Measurements from ENCODE around the gene SLC27A3. TPM values are rescaled to one million over a fixed set of nuclear protein-coding genes. Genes with fewer than 3 reads are reported as not detected.
"Not testable (repeated sequence)": the region's sequence is repeated elsewhere in the genome, so short reads cannot be mapped to it uniquely, and the experiment has no call there.

The SLC27A3 gene
- total and polyA plus RNA-seq, 10 of the 15 experiments (the other 5 are each of a cell fraction or from before 2014, with no cell fraction given) = 2.6 to 18.1 (median 8.3) TPM

GRCh38 chr1:153764310-153764709 is 10.9 kb upstream of the SLC27A3 start (continued):
- TF ChIP-seq, protein P1, sequence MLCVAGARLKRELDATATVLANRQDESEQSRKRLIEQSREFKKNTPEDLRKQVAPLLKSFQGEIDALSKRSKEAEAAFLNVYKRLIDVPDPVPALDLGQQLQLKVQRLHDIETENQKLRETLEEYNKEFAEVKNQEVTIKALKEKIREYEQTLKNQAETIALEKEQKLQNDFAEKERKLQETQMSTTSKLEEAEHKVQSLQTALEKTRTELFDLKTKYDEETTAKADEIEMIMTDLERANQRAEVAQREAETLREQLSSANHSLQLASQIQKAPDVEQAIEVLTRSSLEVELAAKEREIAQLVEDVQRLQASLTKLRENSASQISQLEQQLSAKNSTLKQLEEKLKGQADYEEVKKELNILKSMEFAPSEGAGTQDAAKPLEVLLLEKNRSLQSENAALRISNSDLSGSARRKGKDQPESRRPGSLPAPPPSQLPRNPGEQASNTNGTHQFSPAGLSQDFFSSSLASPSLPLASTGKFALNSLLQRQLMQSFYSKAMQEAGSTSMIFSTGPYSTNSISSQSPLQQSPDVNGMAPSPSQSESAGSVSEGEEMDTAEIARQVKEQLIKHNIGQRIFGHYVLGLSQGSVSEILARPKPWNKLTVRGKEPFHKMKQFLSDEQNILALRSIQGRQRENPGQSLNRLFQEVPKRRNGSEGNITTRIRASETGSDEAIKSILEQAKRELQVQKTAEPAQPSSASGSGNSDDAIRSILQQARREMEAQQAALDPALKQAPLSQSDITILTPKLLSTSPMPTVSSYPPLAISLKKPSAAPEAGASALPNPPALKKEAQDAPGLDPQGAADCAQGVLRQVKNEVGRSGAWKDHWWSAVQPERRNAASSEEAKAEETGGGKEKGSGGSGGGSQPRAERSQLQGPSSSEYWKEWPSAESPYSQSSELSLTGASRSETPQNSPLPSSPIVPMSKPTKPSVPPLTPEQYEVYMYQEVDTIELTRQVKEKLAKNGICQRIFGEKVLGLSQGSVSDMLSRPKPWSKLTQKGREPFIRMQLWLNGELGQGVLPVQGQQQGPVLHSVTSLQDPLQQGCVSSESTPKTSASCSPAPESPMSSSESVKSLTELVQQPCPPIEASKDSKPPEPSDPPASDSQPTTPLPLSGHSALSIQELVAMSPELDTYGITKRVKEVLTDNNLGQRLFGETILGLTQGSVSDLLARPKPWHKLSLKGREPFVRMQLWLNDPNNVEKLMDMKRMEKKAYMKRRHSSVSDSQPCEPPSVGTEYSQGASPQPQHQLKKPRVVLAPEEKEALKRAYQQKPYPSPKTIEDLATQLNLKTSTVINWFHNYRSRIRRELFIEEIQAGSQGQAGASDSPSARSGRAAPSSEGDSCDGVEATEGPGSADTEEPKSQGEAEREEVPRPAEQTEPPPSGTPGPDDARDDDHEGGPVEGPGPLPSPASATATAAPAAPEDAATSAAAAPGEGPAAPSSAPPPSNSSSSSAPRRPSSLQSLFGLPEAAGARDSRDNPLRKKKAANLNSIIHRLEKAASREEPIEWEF (IDR thresholded peaks at IDR 0.05; ENCODE audit: insufficient replicate concordance, low read depth, low read length) = no peak
- TF ChIP-seq SP1 (IDR thresholded peaks at IDR 0.05; ENCODE audit: low read depth, low read length) (no peak), ZNF24 (IDR thresholded peaks at IDR 0.05) (no peak), SMAD1 (IDR thresholded peaks at IDR 0.05; ENCODE audit: low read depth, partially characterized antibody) (no peak), MEF2A (IDR thresholded peaks at IDR 0.05; ENCODE audit: insufficient read depth, low read depth, low read length) (no peak), MYC (IDR thresholded peaks at IDR 0.05; ENCODE audit: insufficient read depth, insufficient read length, insufficient replicate concordance, low read length, severe bottlenecking) (no peak)
- TF ChIP-seq, protein P2, sequence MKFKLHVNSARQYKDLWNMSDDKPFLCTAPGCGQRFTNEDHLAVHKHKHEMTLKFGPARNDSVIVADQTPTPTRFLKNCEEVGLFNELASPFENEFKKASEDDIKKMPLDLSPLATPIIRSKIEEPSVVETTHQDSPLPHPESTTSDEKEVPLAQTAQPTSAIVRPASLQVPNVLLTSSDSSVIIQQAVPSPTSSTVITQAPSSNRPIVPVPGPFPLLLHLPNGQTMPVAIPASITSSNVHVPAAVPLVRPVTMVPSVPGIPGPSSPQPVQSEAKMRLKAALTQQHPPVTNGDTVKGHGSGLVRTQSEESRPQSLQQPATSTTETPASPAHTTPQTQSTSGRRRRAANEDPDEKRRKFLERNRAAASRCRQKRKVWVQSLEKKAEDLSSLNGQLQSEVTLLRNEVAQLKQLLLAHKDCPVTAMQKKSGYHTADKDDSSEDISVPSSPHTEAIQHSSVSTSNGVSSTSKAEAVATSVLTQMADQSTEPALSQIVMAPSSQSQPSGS (IDR thresholded peaks at IDR 0.05; ENCODE audit: low read length) = no peak

- RAD21 ChIA-PET (ENCODE audit: unreplicated experiment); in situ Hi-C loops (cut with MboI); BruUV-seq (replicated peaks); H2AFZ ChIP-seq (ENCODE audit: control insufficient read depth, low read depth, low read length); H3K27me3 ChIP-seq (replicated peaks in 1 of 2; ENCODE audit: control insufficient read depth in 2 of 2, insufficient read depth in 2 of 2, low read length in 1 of 2); H3K4me1 ChIP-seq (ENCODE audit: control insufficient read depth, insufficient read depth, low read length); H3K9me3 ChIP-seq (replicated peaks; ENCODE audit: control insufficient read depth, insufficient read depth, low read length); H3K9ac ChIP-seq (ENCODE audit: control insufficient read depth, insufficient read depth, low read length); FAIRE-seq; H3K79me2 ChIP-seq (ENCODE audit: control insufficient read depth, insufficient read depth, low read length); H3K4me3 ChIP-seq; intact Hi-C loops (cut with micrococcal nuclease; ENCODE audit: unreplicated experiment); H4K20me1 ChIP-seq (ENCODE audit: control insufficient read depth, insufficient read depth); H3K4me2 ChIP-seq (ENCODE audit: control insufficient read depth, insufficient read depth); ATAC-seq; DNase-seq (ENCODE audit: low read depth, low spot score); H3K27ac ChIP-seq (ENCODE audit: control insufficient read depth, insufficient read depth); SMC1A ChIA-PET (ENCODE audit: uncharacterized antibody, unreplicated experiment): not testable (repeated sequence)
- POLR2A ChIA-PET = interaction anchor here (0.7 kb wide), 1 partner anchor 782 kb away, joined by 5 read pairs; no protein-coding TSS in a partner anchor
- over 99% methylated on average over 8 of the region's 10 CpGs for WGBS (ENCODE audit: insufficient coverage, insufficient replicate concordance, low lambda C conversion rate, missing lambda C conversion rate)
- CTCF ChIA-PET = interaction anchor here (1.0 kb wide), 1 partner anchor 9 kb away, joined by 3 read pairs; the partner anchor contains the start of gene SLC27A3
- peaks cover 36 to 54% of the 10 kb centered on the region in 2 experiments for H3K36me3 ChIP-seq (ENCODE audit: control insufficient read depth in 2 of 2, insufficient read depth in 2 of 2, low read length in 1 of 2)
Observed at GRCh38 chr1:153766663-153767062, 8.5 kb upstream of the SLC27A3 start.

Data from GM12878 (cell line).